Loucy (cell line): ENCODE results near the gene TNNT3.

ENCODE experiments used
- H2AFZ ChIP-seq: fragments of 200-600 bp; sonication (generic); 2 replicates; pipeline ENCODE4 v1.6.0; 2016; ENCODE audit warnings: antibody characterized with exemption, mild to moderate bottlenecking, low read length, moderate library complexity
- H3F3A ChIP-seq: fragments of 200-600 bp; 2 replicates; pipeline ENCODE4 v1.6.0; 2016; ENCODE audit warnings: antibody characterized with exemption, low read depth, mild to moderate bottlenecking
- H3K27me3 ChIP-seq: fragments of 200-600 bp; sonication (generic); 2 replicates; pipeline ENCODE4 v1.6.1; 2014; ENCODE audit warnings: low read length, mild to moderate bottlenecking; ENCODE audit not compliant: insufficient read depth, poor library complexity, severe bottlenecking
- H3K36me3 ChIP-seq: fragments of 200-600 bp; sonication (generic); 2 replicates; pipeline ENCODE4 v1.6.1; 2016; ENCODE audit warnings: low read length; ENCODE audit not compliant: insufficient read depth
- H3K4me1 ChIP-seq: fragments of 200-600 bp; sonication (generic); 2 replicates; pipeline ENCODE4 v1.5.1; 2014; ENCODE audit warnings: low read length, mild to moderate bottlenecking; ENCODE audit not compliant: insufficient read depth, poor library complexity, severe bottlenecking
- H3K4me2 ChIP-seq: fragments of 200-600 bp; sonication (generic); 2 replicates; pipeline ENCODE4 v1.6.0; 2014; ENCODE audit warnings: antibody characterized with exemption, low read length, low read depth, mild to moderate bottlenecking; ENCODE audit not compliant: poor library complexity, severe bottlenecking
- H3K4me3 ChIP-seq: fragments of 200-600 bp; sonication (generic); 2 replicates; pipeline ENCODE4 v1.5.1; 2014; ENCODE audit warnings: low read length, mild to moderate bottlenecking, mixed read lengths; ENCODE audit not compliant: poor library complexity, severe bottlenecking
- H3K79me2 ChIP-seq: fragments of 200-600 bp; sonication (generic); 2 replicates; pipeline ENCODE4 v1.6.1; 2014; ENCODE audit warnings: low read length; ENCODE audit not compliant: insufficient read depth
- H3K9ac ChIP-seq: fragments of 200-600 bp; sonication (generic); 2 replicates; pipeline ENCODE4 v1.6.0; 2014; ENCODE audit warnings: mild to moderate bottlenecking, low read depth, low read length, moderate library complexity; ENCODE audit not compliant: poor library complexity, severe bottlenecking
- H3K9me2 ChIP-seq: fragments of 200-600 bp; sonication (generic); replicated peaks from 2 replicates; pipeline ENCODE4 v1.6.1; 2016; ENCODE audit warnings: low read depth, low read length, mixed read lengths
- H3K9me3 ChIP-seq: fragments of 200-600 bp; sonication (generic); 2 replicates; pipeline ENCODE4 v1.6.1; 2014; ENCODE audit warnings: mild to moderate bottlenecking, antibody characterized with exemption, low read length, low read depth; ENCODE audit not compliant: insufficient read depth
- H4K20me1 ChIP-seq: fragments of 200-600 bp; sonication (generic); 2 replicates; pipeline ENCODE4 v1.6.0; 2014; ENCODE audit warnings: antibody characterized with exemption, low read length, mild to moderate bottlenecking; ENCODE audit not compliant: insufficient read depth, poor library complexity, severe bottlenecking
- EZH2phosphoT487 ChIP-seq: fragments of 200-600 bp; IDR thresholded peaks from 2 replicates; pipeline ENCODE4 v1.6.1; 2018; ENCODE audit warnings: antibody characterized with exemption, mild to moderate bottlenecking, moderate library complexity, borderline replicate concordance
- TF ChIP-seq, protein P1 (sequence below): fragments of 200-600 bp; sonication (generic); conservative IDR thresholded peaks from 2 replicates; pipeline ENCODE4 v1.5.1; 2014; ENCODE audit warnings: mild to moderate bottlenecking, antibody characterized with exemption, low read length

The TNNT3 gene

DNA sequence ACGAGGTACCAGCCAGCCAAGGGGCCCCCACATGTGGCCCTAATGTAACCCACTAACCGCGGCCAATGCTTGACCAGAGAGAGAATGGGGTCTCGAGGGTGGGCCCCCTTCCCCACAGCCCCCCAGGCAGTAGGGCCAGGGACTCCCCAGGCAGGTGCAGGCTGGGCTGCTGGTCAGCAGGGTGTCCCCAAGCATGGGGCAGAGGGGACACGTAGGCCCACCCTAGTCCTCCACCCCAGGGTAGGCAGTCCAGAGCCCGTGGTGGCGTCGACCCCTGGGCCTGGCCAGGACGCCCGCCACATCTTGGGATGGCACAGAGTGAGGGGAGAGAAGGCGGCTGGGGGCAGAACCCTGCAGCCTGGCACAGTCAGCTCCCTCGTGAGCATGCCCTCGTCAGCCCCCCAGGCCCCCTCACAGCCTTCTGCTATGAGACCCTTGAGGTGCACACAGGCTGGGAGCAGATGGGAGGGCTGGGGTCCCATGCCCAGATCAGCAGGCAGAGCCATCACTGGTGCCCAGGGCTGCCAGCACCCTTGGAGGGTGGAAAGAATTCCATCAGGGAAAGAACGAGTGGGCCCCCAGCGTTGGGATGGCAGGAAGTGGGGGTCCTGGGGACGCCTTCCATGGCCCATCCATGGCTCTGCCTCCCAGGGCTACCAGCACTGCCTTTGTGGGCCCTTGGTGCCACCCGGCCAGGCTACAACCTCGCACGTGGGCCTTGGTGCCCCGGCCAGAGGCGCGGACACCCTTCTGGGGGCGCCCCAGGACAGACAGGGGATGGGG is 6.1 kb downstream of the TNNT3 start:
- no peaks in the 10 kb centered on the region for H3K36me3 ChIP-seq
- H3K9me3 ChIP-seq: no peaks in the 10 kb centered on the region
- no peak overlapping the region for H3K9ac ChIP-seq
- H2AFZ ChIP-seq: no peak overlapping the region
- no peak overlapping the region for H3K4me2 ChIP-seq
- H3F3A ChIP-seq: no peaks in the 10 kb centered on the region
- peaks cover 5% of the 10 kb centered on the region for H3K4me1 ChIP-seq
- no peaks in the 10 kb centered on the region for H4K20me1 ChIP-seq
- no peaks in the 10 kb centered on the region for H3K27me3 ChIP-seq
- H3K9me2 ChIP-seq: no peaks in the 10 kb centered on the region
- TF ChIP-seq EZH2phosphoT487: no peak
- TF ChIP-seq, protein P1, sequence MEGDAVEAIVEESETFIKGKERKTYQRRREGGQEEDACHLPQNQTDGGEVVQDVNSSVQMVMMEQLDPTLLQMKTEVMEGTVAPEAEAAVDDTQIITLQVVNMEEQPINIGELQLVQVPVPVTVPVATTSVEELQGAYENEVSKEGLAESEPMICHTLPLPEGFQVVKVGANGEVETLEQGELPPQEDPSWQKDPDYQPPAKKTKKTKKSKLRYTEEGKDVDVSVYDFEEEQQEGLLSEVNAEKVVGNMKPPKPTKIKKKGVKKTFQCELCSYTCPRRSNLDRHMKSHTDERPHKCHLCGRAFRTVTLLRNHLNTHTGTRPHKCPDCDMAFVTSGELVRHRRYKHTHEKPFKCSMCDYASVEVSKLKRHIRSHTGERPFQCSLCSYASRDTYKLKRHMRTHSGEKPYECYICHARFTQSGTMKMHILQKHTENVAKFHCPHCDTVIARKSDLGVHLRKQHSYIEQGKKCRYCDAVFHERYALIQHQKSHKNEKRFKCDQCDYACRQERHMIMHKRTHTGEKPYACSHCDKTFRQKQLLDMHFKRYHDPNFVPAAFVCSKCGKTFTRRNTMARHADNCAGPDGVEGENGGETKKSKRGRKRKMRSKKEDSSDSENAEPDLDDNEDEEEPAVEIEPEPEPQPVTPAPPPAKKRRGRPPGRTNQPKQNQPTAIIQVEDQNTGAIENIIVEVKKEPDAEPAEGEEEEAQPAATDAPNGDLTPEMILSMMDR: no peak
- H3K79me2 ChIP-seq: no peaks in the 10 kb centered on the region
- H3K4me3 ChIP-seq: no peak overlapping the region

DNA sequence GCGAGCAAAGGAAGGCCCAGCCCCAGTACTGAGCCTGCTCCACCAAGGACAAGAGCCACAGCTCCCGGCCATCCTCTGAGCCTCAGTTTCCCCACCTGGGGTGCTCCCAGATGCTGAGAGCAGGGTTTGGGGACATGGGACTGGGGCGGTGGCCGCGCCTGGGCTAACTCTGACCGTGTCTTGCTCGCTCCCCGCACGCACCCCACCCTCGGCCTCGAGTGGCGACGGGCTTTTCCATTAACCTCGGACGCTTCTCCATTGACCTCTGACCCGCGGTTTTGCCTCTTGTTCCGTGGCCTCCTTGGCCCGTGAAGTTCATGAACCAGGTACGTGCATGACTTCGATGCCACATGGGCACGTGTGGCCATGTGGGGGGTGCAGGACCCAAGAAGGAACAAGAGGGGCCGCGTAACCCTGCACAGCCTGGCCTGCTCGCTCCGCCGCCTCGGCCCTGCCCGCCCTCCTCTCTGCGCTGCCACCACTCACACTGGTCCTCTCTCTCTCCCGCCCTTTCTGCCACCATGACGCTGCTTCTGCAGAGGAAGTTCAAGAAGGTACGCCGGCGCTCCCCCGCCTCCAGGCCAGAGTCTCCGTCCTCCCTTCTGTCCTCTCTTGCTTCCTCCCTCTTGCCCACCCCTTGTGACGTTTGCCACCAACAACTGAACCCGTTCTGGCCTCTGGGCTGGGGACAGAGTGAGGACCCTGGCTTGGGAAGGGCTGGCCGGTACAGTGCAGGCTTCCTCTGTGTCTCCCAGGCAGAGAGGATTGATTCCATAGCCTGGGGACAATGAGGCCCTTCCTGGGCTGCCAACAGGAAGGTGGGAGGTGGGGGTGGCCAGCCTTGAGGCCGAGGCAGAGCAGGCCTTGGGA is 6.9 kb downstream of the TNNT3 start:
- no peak overlapping the region for H3K9ac ChIP-seq
- H3K79me2 ChIP-seq: no peaks in the 10 kb centered on the region
- H4K20me1 ChIP-seq: no peaks in the 10 kb centered on the region
- H3F3A ChIP-seq: no peaks in the 10 kb centered on the region
- TF ChIP-seq EZH2phosphoT487: no peak
- TF ChIP-seq, protein P1: no peak
- H3K9me2 ChIP-seq: no peaks in the 10 kb centered on the region
- no peak overlapping the region for H2AFZ ChIP-seq
- no peak overlapping the region for H3K4me3 ChIP-seq
- no peaks in the 10 kb centered on the region for H3K36me3 ChIP-seq
- no peak overlapping the region for H3K4me2 ChIP-seq
- H3K27me3 ChIP-seq: no peaks in the 10 kb centered on the region
- H3K4me1 ChIP-seq: peaks cover 5% of the 10 kb centered on the region
- no peaks in the 10 kb centered on the region for H3K9me3 ChIP-seq

DNA sequence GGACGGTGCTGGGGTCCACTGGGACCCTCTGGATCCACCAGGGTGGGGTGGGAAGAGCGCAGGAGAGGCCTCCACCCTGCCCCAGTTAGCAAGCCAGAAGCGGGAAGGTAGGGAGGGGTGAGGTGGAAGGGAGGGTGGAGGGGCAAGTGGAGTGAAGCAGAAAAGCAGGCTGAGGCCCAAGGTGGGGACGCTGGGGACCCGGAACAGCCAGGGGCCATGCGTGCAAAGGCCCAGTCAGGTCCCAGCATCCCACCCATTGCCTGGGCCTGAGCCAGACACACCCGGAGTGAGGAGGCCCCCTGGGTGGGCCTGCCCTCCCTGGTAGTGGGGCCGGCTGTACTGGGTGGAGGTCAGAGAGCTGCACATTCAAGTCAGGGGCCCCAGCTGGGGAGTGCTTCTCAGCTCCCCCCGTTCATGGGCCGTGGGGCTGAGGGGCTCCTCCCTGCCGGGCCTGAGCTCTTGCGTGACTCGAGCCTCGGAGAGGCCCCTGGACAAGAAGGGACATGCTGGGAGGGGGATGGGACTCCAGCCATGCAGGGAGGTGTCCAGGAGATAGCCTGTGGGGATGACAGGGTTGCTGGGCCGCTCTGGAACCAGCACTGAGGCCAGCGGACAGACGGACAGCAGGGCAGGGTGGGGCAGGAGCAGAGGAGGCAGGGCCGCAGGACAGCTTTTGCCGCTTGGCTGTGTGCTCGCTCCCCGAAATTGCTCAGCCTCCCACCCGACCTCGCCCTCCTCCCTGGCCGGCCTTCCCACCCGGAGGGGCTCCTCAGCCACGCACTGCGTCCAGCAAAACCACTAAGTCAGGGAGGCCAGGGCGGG is 7.7 kb downstream of the TNNT3 start:
- Histone ChIP-seq H3K4me3 (no peak overlapping the region), H3K79me2 (no peaks in the 10 kb centered on the region), H3K36me3 (no peaks in the 10 kb centered on the region), H4K20me1 (no peaks in the 10 kb centered on the region), H3K27me3 (no peaks in the 10 kb centered on the region), H2AFZ (no peak overlapping the region), H3F3A (no peaks in the 10 kb centered on the region), H3K4me2 (no peak overlapping the region), H3K9me2 (no peaks in the 10 kb centered on the region), H3K4me1 (peaks cover 5% of the 10 kb centered on the region), H3K9ac (no peak overlapping the region), H3K9me3 (no peaks in the 10 kb centered on the region)
- TF ChIP-seq EZH2phosphoT487: no peak
- TF ChIP-seq, protein P1: no peak
